Activated T-cell treated with anti-CD3 and anti-CD28 coated beads, Interleukin-2, amount 50 U/mL, for 4 hours (primary cell): Measurements from ENCODE around the gene ZDHHC11B. TPM values are rescaled to one million over a fixed set of nuclear protein-coding genes. Genes with fewer than 3 reads are reported as not detected.
A peak's percentile ranks its signal among the peaks of the same experiment; 100 is the strongest.
"Not testable (repeated sequence)": the region's sequence is repeated elsewhere in the genome, so short reads cannot be mapped to it uniquely, and the experiment has no call there.

Source experiments
- ATAC-seq, 2 donors: fragments of 200-7000 bp; cut with Tn5 transposase; one replicate each; pipeline ENCODE4 v1.10.0; 2021
- DNase-seq: peaks from one replicate; pipeline ENCODE4 v3.0.0-alpha.2; 2020
- H3K27me3 Mint-ChIP-seq: one replicate; pipeline ENCODE4 v1.8.0; 2021; ENCODE audit warnings: low read depth, mixed read lengths
- H3K36me3 Mint-ChIP-seq: one replicate; pipeline ENCODE4 v1.8.0; 2022; ENCODE audit warnings: mixed read lengths; ENCODE audit not compliant: insufficient read depth
- H3K4me1 Mint-ChIP-seq: one replicate; pipeline ENCODE4 v1.8.0; 2021; ENCODE audit warnings: low read depth, mixed read lengths
- H3K4me3 Mint-ChIP-seq: one replicate; pipeline ENCODE4 v1.8.0; 2021; ENCODE audit warnings: mild to moderate bottlenecking, moderate library complexity, mixed read lengths
- H3K9me3 Mint-ChIP-seq: one replicate; pipeline ENCODE4 v1.8.0; 2021; ENCODE audit warnings: mixed read lengths
- total RNA-seq, 3 donors: library from RNA; stranded (reverse); gene quantifications; one replicate each; pipeline ENCODE4 v1.2.1, GENCODE V29; 2021

Gene ZDHHC11B
- total RNA-seq, 3 donors from 2014 or later: 0.21 to 0.66 (median 0.30) TPM

DNA sequence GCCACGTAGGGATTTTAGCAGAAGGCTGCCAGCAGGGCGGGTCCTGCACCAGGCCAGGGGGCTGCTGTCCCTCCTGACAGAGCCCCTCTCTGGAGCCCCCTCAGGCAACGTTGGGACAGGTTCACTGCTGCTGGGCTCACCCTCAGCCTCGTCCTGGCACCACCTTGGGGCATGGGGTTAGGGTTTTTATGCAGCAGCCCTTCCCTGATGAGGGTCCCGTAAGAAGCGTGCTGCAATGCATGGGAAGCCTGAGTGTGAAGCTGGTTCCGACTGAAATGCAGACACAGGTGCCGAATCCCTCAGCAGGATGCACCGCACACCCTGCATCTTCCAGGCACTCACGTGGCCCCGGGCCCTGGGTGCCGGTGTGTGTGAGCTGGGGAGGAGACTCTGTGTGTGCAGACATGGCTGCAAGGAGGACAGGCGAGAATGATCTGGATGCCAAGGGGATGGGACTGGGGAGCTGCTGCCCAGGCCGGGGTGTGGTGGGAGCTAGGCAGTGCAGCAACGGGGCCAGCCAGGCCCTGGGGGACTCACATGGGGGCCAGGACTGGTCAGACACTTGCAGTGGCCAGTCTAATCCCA, 27.1 kb downstream of the ZDHHC11B start:
- DNase-seq (no peak), ATAC-seq (no peak)
- Mint-ChIP-seq H3K4me1 (peaks cover 29% of the 10 kb centered on the region), H3K36me3 (no peaks in the 10 kb centered on the region), H3K4me3 (peak overlapping the region; percentile 37), H3K9me3 (no peaks in the 10 kb centered on the region), H3K27me3 (peaks cover 11% of the 10 kb centered on the region)

DNA sequence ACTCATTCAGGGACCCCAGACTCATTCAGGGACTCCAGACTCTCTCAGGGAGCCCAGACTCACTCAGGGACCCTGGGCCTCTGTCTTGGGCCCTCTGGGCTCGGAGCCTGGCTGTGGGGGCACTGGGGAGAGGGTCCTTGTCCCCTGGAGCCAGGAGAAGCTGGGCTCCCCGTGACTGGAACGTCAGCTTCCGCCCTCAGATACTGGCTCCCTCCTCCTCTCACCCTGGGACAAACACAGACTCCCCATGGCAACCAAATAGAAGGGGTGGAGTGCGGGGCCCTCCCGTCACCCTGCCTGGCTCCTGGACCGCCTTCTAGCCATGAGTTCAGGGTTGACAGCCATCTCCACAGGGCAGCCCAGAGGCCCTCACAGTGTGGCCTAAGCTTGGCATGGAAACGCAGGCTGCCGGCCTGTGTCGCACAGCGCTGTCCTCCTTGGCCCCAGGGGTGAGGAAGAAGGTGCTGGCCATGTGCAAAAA, 27.6 kb downstream of the ZDHHC11B start:
- H3K4me1 Mint-ChIP-seq: peaks cover 29% of the 10 kb centered on the region
- DNase-seq: no peak
- H3K27me3 Mint-ChIP-seq: peaks cover 11% of the 10 kb centered on the region
- H3K36me3 Mint-ChIP-seq: no peaks in the 10 kb centered on the region
- no peak for ATAC-seq
- H3K4me3 Mint-ChIP-seq: no peak overlapping the region
- H3K9me3 Mint-ChIP-seq: no peaks in the 10 kb centered on the region

GRCh38 chr5:756171-756570, 28.4 kb downstream of the ZDHHC11B start:
- H3K4me3 Mint-ChIP-seq: no peak overlapping the region
- no peaks in the 10 kb centered on the region for H3K36me3 Mint-ChIP-seq
- no peak for ATAC-seq
- peaks cover 9% of the 10 kb centered on the region for H3K27me3 Mint-ChIP-seq
- H3K9me3 Mint-ChIP-seq: no peaks in the 10 kb centered on the region
- peaks cover 29% of the 10 kb centered on the region for H3K4me1 Mint-ChIP-seq
- no peak for DNase-seq

DNA sequence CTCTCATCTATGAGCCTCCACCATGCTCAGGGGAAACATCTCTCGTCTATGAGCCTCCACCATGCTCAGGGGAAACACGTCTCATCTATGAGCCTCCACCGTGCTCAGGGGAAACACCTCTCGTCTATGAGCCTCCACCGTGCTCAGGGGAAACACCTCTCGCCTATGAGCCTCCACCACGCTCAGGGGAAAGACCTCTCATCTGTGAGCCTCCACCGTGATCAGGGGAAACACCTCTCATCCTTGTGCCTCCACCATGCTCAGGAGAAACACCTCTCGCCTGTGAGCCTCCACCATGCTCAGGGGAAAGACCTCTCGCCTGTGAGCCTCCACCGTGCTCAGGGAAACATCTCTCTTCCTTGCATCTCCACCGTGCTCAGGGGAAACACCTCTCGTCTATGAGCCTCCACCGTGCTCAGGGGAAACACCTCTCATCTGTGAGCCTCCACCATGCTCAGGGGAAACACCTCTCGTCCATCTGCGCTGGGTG, 30.3 kb downstream of the ZDHHC11B start:
- H3K36me3 Mint-ChIP-seq, DNase-seq, H3K9me3 Mint-ChIP-seq, H3K27me3 Mint-ChIP-seq, H3K4me3 Mint-ChIP-seq: not testable (repeated sequence)
- ATAC-seq: peak in 1 of 2 donors; percentile 38
- H3K4me1 Mint-ChIP-seq: peaks cover 27% of the 10 kb centered on the region

DNA sequence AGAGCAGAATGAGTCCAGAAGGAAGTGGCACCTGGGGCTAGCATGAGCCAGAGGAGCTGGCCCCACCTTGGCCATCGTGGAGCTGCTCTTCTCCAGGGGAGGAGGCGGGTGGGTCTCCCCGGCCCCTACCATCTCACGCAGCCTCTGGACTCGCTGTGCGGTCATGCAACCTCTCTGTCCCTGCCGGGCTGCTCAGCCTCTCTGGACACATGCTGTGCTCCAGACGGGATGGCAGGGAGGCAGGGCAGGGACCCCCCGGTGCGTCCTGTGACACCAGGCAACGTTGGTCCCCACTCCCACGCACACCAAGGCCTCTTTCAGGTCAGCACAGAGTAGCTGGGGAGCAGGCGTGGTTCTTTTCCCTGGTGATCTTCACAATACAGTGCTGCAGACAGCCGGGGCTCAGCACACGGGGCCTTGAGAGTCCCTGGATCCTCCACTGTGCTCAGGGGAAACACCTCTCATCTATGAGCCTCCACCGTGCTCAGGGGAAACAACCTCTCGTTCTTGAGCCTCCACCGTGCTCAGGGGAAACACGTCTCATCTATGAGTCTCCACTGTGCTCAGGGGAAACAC, 30.9 kb downstream of the ZDHHC11B start:
- DNase-seq, ATAC-seq, H3K4me3 Mint-ChIP-seq, H3K27me3 Mint-ChIP-seq, H3K36me3 Mint-ChIP-seq, H3K9me3 Mint-ChIP-seq: not testable (repeated sequence)
- H3K4me1 Mint-ChIP-seq: peaks cover 21% of the 10 kb centered on the region

DNA sequence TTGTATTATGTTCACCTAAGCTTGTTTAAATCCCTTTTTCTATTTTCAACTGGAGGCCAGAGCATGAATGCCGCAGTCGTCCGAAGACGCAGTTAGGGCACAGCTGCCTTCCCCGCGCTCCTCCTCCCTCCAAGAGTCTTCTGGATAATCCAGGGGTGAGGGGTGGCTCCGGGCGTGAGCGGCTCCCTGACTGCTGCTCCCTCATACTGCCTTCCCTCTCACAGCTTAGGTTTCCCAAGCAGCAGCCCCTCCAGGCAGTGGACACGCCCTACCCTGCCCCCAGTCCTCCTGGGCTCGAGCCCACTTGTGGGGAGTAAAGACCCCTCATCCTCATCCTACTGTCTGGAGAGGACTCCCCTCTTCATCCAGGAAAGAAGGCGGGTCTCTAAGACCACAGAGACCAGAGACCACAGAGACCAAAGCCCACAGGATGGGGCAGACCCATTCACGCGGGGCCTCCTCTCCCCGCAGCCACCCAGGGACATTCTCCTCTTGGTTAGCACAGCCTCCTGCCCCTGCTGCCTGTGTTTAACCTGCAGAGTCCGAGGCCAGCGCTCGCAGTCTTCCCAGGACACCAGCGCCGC, 31.9 kb downstream of the ZDHHC11B start:
- not testable (repeated sequence) for H3K9me3 Mint-ChIP-seq, DNase-seq, ATAC-seq, H3K27me3 Mint-ChIP-seq, H3K36me3 Mint-ChIP-seq, H3K4me3 Mint-ChIP-seq
- peaks cover 11% of the 10 kb centered on the region for H3K4me1 Mint-ChIP-seq

GRCh38 chr5:751992-752391, 32.5 kb downstream of the ZDHHC11B start:
- ATAC-seq, DNase-seq, H3K27me3 Mint-ChIP-seq, H3K4me3 Mint-ChIP-seq, H3K36me3 Mint-ChIP-seq, H3K4me1 Mint-ChIP-seq, H3K9me3 Mint-ChIP-seq: not testable (repeated sequence)

GRCh38 chr5:751496-751895, 33.0 kb downstream of the ZDHHC11B start:
- Mint-ChIP-seq H3K36me3 (no peaks in the 10 kb centered on the region), H3K4me3 (no peak overlapping the region), H3K4me1 (peaks cover 2% of the 10 kb centered on the region), H3K27me3 (peaks cover 6% of the 10 kb centered on the region), H3K9me3 (no peaks in the 10 kb centered on the region)
- ATAC-seq (no peak), DNase-seq (no peak)

DNA sequence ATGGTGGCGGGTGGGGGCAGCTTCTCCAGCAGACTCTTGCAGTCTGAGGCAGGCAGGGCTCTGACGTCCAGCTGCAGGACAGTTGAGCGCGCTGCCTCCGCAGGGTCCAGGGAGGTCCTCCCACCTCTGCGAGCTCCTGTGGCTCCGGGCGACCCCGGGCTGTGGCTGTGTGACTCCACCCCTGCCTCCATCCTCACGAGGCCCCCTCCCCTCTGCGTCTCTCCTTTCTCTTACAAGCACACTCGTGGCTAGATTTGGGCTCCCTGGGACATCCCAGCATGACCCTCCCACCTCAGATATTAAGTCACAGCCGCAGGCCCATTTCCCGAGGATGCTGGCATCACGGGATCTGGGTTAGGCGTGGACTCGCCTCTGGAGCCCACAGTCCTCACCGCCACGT, 34.3 kb downstream of the ZDHHC11B start:
- H3K4me3 Mint-ChIP-seq, H3K4me1 Mint-ChIP-seq, H3K36me3 Mint-ChIP-seq, DNase-seq, H3K27me3 Mint-ChIP-seq, H3K9me3 Mint-ChIP-seq, ATAC-seq: not testable (repeated sequence)

GRCh38 chr5:749101-749670, 35.3 kb downstream of the ZDHHC11B start:
- Mint-ChIP-seq H3K27me3 (peaks cover 2% of the 10 kb centered on the region), H3K4me1 (no peaks in the 10 kb centered on the region), H3K4me3 (no peak overlapping the region), H3K36me3 (no peaks in the 10 kb centered on the region), H3K9me3 (no peaks in the 10 kb centered on the region)
- ATAC-seq (no peak), DNase-seq (no peak)

DNA sequence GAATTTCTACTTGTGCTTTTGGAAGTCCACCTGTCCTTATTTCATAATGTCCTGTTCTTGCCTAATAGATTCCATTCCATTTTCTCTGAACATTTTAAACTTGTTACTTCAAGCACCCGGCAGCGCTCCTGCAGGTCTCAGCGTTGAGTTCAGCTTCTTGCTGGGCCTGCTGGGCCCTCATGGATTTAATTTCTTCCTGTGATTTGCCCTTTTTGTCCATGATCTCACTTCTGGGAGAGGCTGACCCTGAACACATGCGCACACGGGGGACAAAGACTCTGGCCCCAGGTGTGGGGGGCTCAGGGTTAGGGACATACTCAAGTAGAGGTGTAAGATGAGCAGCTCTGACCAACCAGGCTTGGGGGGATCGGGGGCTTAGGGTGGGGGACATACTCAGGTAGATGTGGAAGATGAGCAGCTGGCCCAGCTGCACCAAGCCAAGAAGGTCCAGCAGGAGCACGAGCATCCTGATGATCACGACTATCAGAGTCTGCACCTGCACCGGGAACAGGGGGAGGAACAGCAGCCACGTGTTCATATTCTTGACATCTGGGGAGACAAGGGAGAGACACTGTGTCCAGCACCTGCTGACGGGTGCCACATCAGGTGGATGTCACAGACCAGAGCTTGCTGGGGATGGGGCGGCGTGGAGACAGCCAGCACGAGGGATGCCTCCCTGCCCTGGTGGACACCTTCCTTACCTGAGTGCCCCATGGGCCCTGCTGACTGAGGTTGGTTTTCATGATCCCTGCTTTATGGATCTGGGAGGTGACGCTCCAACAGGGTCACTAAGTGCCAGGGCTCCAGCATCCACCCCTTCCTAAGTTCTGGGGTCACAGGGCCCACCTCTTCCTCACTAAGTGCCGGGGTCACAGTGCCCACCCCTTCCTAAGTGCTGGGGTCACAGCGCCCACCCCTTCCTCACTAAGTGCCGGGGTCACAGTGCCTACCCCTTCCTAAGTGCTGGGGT, 36.2 kb downstream of the ZDHHC11B start:
- not testable (repeated sequence) for H3K9me3 Mint-ChIP-seq, H3K27me3 Mint-ChIP-seq, H3K4me1 Mint-ChIP-seq, ATAC-seq, H3K36me3 Mint-ChIP-seq, H3K4me3 Mint-ChIP-seq, DNase-seq

DNA sequence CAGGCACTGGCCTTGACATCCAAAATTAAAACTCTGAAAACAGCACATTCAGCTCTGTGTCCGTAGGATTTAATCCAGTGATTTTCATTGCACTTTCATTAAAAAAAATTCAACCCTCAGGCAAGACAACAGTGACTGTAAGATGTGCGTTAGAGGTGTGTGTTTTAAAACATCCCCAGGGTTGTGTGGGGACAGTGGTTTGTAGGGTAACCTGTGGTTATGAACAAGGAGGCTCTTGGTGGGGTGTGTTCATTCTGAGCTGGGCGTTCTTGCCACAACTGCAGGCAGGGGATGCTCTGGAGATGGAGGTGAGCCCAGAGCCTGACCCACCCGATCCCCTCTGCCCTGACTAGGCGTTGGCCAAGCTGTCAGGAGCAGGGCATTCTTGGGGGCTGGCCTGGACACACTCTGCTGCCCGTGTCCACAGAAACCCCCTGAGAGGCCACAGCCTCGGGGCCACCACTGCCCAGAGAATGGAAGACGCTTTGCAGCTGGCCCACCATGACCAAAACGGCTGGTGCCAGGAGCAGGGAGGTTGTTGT, 37.2 kb downstream of the ZDHHC11B start:
- H3K36me3 Mint-ChIP-seq, H3K9me3 Mint-ChIP-seq, H3K4me3 Mint-ChIP-seq, ATAC-seq, H3K4me1 Mint-ChIP-seq, DNase-seq, H3K27me3 Mint-ChIP-seq: not testable (repeated sequence)

DNA sequence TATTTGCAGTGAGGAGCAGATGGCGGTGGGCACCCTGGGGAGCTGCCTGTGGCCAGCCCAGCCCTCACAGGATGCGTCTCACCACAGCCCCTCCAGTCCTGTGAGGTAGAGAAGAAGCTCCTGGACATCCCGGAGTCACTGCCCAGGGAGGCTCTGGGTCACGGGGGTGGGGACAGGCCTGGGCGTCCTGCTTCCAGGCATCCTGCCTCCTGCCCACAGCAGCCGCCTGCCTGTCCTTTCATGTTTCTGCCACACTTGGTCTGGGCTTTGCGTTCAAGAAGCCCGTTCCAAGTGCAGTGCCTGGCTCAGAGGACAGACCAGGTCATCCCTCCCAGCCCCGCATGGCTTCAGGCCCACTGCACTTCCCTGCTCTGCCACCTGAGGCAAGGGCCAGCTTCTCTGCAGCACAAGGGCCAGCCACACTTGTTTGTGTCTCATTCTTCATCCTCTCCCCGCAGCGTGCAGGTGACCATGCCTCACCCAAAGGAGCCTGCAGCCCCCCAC, 38.2 kb downstream of the ZDHHC11B start:
- Mint-ChIP-seq H3K36me3 (no peaks in the 10 kb centered on the region), H3K27me3 (peaks cover 2% of the 10 kb centered on the region)

More for the DNA sequence above, 38.2 kb downstream of the ZDHHC11B start:
- H3K4me1 Mint-ChIP-seq: no peaks in the 10 kb centered on the region
- ATAC-seq (peak in 1 of 2 donors; percentile 20), DNase-seq (no peak)
- no peaks in the 10 kb centered on the region for H3K9me3 Mint-ChIP-seq
- H3K4me3 Mint-ChIP-seq: no peak overlapping the region
